Peyer's patch (tissue), 4 donors: ENCODE results near the gene ERVFRD-1. TPM values are rescaled to one million over a fixed set of nuclear protein-coding genes. Genes with fewer than 3 reads are reported as not detected.

Experiments used
- DNase-seq, 3 donors: peaks; one replicate each; pipeline ENCODE4 v3.0.0-alpha.2; 2017 to 2019
- H3K27ac ChIP-seq, 4 donors: fragments of 200-600 bp; sonication (generic); one replicate each; pipeline ENCODE4 v1.5.1; 2016 to 2019
- H3K27me3 ChIP-seq, 2 donors: fragments of 200-600 bp; sonication (generic); one replicate each; pipeline ENCODE4 v1.5.1; 2019
- H3K36me3 ChIP-seq, 3 donors: fragments of 200-600 bp; sonication (generic); one replicate each; pipeline ENCODE4 v1.5.1; 2016 to 2019
- H3K4me1 ChIP-seq, 4 donors: fragments of 200-600 bp; sonication (generic); one replicate each; pipeline ENCODE4 v1.5.1; 2016 to 2019
- H3K4me3 ChIP-seq, 4 donors: fragments of 200-600 bp; sonication (generic); 1 replicate in 3 of 4; 2 replicates in 1 of 4; pipeline ENCODE4 v1.5.1; 2016 to 2019; ENCODE audit warnings: mild to moderate bottlenecking in 1 of 4
- H3K9me3 ChIP-seq, 4 donors: fragments of 200-600 bp; sonication (generic); one replicate each; pipeline ENCODE4 v1.5.1; 2016 to 2019; ENCODE audit warnings: mild to moderate bottlenecking in 1 of 4
- CTCF ChIP-seq, 6 experiments: fragments of 450-650 bp in 4 of 6; fragments of 200-600 bp in 2 of 6; sonication (generic) in 1 of 6; IDR thresholded peaks; one replicate each; pipeline ENCODE4 v1.5.1; 2017 to 2019; ENCODE audit warnings: antibody characterized with exemption in 6 of 6, mild to moderate bottlenecking in 3 of 6, moderate library complexity in 1 of 6
- POLR2A ChIP-seq, 2 donors: fragments of 450-650 bp; IDR thresholded peaks; one replicate each; pipeline ENCODE4 v1.5.1; 2017; ENCODE audit warnings: antibody characterized with exemption in 2 of 2, mild to moderate bottlenecking in 2 of 2, moderate library complexity in 2 of 2
- total RNA-seq, 4 donors: library from RNA; depleted of rRNA; stranded (reverse); fragments of >200 nt; gene quantifications; one replicate each; pipeline ENCODE4 v1.1.0, GENCODE V29; 2016

The ERVFRD-1 gene
- total RNA-seq, 4 donors from 2014 or later, result not detected

DNA sequence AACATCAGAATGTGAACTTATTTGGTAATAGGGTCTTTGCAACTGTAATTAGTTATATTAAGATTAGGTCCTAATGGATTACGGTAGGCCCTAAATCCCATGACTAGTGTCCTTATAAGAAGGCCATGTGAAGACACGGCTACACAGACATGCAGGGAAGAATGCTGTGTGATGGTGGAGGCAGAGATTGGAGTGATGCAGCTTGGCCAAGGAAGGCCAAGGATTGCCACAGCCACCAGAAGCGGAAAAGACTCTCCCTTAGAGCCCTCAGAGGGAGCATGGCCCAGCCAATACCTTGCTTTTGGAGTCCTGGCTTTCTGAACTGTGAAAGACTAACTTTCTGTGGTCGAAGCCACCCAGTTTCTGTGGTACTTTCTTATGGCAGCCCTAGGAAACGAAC lies 27.6 kb downstream of the ERVFRD-1 start:
- Histone ChIP-seq H3K4me3 (no peak overlapping the region), H3K27me3 (no peaks in the 10 kb centered on the region), H3K36me3 (no peaks in the 10 kb centered on the region), H3K27ac (no peak overlapping the region), H3K9me3 (no peaks in the 10 kb centered on the region), H3K4me1 (no peaks in the 10 kb centered on the region)
- DNase-seq, result no peak
- TF ChIP-seq POLR2A (IDR thresholded peaks at IDR 0.05) (no peak), CTCF (IDR thresholded peaks at IDR 0.05) (no peak)

- H3K27me3 ChIP-seq, result no peaks in the 10 kb centered on the region
- no peak overlapping the region for H3K27ac ChIP-seq
- no peaks in the 10 kb centered on the region for H3K4me1 ChIP-seq
- H3K4me3 ChIP-seq, result no peak overlapping the region
- no peaks in the 10 kb centered on the region for H3K9me3 ChIP-seq
- DNase-seq, result no peak
- no peak for TF ChIP-seq POLR2A (IDR thresholded peaks at IDR 0.05)
- no peak for TF ChIP-seq CTCF (IDR thresholded peaks at IDR 0.05)
- no peaks in the 10 kb centered on the region for H3K36me3 ChIP-seq
These were observed 28.0 kb downstream of the ERVFRD-1 start for GRCh38 chr6:11083491-11083890.

GRCh38 chr6:11080296-11080695 lies 31.2 kb downstream of the ERVFRD-1 start:
- H3K4me3 ChIP-seq, result no peak overlapping the region
- H3K9me3 ChIP-seq, result no peaks in the 10 kb centered on the region
- no peaks in the 10 kb centered on the region for H3K36me3 ChIP-seq
- H3K27ac ChIP-seq, result no peak overlapping the region
- TF ChIP-seq CTCF (IDR thresholded peaks at IDR 0.05), result no peak
- TF ChIP-seq POLR2A (IDR thresholded peaks at IDR 0.05), result no peak
- no peak for DNase-seq
- no peaks in the 10 kb centered on the region for H3K4me1 ChIP-seq
- H3K27me3 ChIP-seq, result no peaks in the 10 kb centered on the region

DNA sequence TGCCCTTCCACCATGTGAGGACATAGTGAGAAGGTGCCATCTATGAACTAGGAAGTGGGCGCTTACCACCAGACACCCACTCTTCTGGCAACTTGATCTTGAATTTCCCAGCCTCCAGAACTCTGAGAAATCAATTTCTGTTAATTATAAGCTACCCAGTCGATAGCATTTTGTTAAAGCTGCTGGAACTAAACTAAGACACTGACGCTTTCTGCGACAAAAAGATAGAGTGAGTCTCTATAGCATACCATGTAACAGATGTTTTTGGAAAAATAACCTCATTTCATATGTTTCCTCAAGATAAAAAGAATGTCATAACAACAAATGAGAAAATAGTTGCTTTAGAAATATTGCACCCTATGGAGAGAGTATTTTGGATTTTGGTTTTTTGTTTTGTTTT lies 33.3 kb downstream of the ERVFRD-1 start:
- Histone ChIP-seq H3K4me1 (no peaks in the 10 kb centered on the region), H3K27ac (no peak overlapping the region), H3K9me3 (no peaks in the 10 kb centered on the region), H3K4me3 (no peak overlapping the region), H3K27me3 (no peaks in the 10 kb centered on the region), H3K36me3 (no peaks in the 10 kb centered on the region)
- no peak for TF ChIP-seq POLR2A (IDR thresholded peaks at IDR 0.05)
- no peak for TF ChIP-seq CTCF (IDR thresholded peaks at IDR 0.05)
- DNase-seq, result no peak

- Histone ChIP-seq H3K4me1 (no peaks in the 10 kb centered on the region), H3K27ac (no peak overlapping the region), H3K36me3 (no peaks in the 10 kb centered on the region), H3K27me3 (no peaks in the 10 kb centered on the region), H3K9me3 (no peaks in the 10 kb centered on the region), H3K4me3 (no peak overlapping the region)
- DNase-seq, result no peak
- TF ChIP-seq POLR2A (IDR thresholded peaks at IDR 0.05) (no peak), CTCF (IDR thresholded peaks at IDR 0.05) (no peak)
These were observed 35.0 kb downstream of the ERVFRD-1 start for GRCh38 chr6:11076540-11076939.

DNA sequence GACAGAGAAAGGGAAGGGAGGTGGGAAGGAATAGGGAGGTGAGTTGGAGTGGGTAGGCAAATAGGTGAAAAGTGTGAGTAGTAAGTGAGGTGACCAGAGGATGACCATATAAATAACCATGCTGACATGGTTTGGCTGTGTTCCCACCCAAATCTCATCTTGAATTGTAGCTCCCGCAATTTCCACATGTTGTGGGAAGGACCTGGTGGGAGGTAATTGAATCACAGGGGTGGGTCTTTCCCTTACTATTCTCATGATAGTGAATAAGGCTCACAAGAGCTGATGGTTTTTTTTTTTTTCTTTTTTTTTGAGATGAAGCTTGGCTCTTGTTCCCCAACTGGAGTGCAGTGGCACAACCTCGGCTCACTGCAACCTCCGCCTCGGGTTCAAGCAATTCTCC lies 39.4 kb downstream of the ERVFRD-1 start:
- Histone ChIP-seq H3K9me3 (no peaks in the 10 kb centered on the region), H3K4me1 (no peaks in the 10 kb centered on the region), H3K27me3 (no peaks in the 10 kb centered on the region), H3K4me3 (no peak overlapping the region), H3K36me3 (no peaks in the 10 kb centered on the region), H3K27ac (no peak overlapping the region)
- TF ChIP-seq POLR2A (IDR thresholded peaks at IDR 0.05) (no peak), CTCF (IDR thresholded peaks at IDR 0.05) (no peak)
- no peak for DNase-seq
